ENCODE data around the gene NPAS3. TPM values are rescaled to one million over a fixed set of nuclear protein-coding genes. Genes with fewer than 3 reads are reported as not detected.

NPAS3 gene
- total RNA-seq, 1 donor from 2014 or later, result 8.4 TPM

DNA sequence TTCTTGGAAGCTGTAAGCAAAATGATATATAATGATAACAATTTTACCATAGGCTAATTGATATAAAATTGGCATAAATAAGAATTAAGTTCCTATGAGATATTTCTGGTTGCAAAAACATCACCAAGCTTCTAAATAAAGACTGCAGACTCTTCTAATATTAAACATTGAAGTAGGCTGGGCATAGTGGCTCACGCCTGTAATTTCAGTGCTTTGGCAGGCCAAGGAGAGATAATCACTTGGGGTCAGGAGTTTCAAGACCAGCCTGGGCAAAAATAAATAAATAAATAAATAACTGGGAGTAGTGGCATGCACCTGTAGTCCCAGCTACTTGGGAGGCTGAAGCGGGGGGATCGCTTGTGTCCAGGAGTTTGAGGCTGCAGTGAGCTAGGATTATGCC lies 71.8 kb downstream of the NPAS3 start:
- no peak for DNase-seq (ENCODE audit: low spot score)

DNA sequence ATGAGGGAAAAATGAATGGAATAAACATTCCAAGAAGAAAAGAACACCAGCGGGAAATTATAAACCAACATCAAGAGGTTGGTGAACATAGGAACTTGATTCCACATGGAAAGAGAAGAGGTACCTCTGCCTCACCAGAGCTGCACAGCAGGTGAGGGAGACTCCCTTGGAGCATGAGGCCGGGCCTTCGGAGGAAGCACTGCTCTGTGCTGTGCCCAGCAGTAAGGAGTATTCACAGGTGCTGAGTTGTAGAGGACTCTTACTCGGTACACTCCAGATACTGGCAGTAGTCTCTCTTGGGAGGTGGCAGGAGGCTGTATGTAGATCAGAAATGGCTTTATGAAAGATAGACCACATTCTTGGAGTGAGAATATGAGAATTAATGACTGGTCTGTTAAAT lies 76.0 kb downstream of the NPAS3 start:
- no peak for DNase-seq (ENCODE audit: low spot score)

DNA sequence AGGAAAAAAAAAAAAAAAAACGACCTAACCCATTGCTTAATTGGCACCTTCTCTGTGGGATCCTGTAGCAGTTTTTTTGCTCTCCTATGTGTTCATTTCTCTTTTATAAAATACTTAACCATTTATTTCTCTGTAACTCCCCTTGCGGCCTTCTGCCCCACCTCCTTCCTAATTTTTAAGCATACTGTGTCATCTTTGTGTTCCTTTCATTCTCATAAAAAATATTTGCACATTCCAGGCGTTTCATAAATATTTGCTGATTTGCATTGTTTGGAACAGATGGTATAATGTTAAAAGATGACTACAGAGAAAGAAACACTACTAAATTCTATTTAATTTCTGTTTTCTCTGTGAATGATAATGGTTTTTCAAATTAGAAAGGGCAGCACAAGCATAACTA lies 77.9 kb downstream of the NPAS3 start:
- DNase-seq (ENCODE audit: low spot score), result no peak

DNA sequence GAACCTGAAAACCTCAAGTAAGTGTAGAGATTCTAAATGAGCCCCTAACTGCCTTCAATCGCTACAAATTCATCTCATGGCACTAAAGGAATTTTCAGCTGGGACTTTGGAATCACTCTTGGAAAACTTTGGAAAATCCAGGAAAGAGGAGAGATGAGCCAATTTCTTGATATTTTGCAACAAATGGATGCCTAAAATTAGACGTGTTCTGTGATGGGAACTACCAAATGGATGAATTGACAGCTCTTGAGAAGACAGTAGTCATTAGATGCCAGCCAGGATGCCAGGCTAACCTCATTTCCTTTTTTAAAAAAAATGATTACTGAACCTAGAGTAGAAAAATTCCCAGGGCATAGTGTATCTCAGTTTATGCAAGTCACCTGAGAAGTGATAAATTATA lies 78.3 kb downstream of the NPAS3 start:
- no peak for DNase-seq (ENCODE audit: low spot score)

DNA sequence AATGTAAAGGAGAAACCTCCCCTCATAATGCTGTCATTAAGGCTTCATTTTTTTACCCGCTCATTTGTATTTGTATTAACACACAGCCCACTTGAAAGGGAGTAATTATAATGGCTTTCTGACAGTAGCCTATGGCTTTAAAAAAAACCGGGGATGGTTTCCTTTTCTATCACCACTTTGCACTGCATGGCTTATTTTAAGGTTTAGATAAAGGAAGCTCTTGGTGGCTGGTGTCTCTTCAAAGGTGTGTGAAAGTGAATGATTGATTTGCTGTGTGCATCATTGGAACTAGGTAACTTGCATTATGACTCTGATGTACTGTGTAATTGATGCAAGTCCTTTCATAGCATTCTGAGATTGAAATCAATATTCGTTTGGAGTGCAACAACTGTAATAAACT lies 80.7 kb downstream of the NPAS3 start:
- no peak for DNase-seq (ENCODE audit: low spot score)

DNA sequence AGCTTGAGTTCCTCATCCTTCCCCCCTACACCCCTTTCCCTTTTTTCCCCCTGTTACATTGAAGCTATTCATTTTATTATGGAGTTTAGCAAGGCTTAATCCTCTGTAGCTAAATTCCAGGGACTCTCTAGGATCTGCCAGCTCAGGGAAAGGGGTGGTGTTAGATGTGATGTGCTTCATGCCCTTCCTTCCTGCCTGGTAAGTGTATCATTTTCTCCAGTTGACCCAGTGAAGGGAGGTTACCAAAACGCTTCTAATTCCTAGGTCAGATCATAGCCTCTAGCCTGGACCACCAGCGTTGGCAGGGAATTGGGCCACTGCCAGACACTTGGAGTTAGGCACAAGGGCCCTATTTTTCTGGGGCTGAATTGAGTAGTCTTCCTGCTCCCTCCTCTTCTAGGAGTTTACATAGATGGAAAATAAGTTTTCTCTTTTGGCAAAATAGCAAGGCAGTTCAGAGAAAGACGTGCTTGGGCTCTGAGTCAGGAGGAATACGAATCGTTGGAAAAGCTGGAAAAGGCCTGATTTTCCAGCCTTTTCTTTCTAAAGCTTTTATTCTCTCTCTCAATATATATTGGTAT lies 88.3 kb downstream of the NPAS3 start:
- DNase-seq (ENCODE audit: low spot score), result peak; percentile 5

DNA sequence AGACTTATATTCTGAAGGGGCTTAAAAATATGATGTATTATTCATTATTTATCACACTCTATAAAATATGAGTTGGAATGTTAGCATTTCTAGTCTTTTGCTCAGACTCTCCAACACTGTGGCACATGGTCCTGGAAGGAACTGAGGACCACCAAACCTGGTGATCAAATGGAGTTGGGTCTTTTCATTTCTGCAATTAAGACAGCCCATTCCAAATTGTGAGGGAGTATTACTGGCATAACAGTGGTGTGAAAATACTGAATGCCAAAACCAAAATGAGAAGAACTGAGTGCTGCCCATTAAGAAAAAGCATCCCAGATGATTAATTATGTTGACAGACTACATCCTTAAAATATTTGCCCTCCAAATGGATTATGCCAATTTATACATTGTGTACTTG lies 90.8 kb downstream of the NPAS3 start:
- no peak for DNase-seq (ENCODE audit: low spot score)

DNA sequence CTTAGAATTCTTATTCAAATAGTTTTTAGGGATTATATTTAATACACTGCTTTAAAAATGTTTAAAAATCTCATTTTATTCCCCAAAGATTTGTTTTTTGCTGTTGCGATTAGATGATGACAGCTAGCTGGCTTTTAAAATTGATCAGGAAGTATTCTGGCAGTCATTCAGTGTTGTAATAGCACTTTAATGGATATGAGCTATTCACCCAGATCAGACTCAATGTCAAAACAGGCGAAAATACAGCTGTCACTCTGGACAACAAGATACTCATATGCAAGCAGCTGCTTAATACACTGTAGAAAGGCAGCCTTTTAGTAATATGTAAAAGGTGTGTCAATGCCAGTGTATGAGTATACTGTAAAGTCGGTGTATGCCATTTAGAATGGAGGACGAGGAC lies 91.7 kb downstream of the NPAS3 start:
- DNase-seq (ENCODE audit: low spot score), result no peak

DNA sequence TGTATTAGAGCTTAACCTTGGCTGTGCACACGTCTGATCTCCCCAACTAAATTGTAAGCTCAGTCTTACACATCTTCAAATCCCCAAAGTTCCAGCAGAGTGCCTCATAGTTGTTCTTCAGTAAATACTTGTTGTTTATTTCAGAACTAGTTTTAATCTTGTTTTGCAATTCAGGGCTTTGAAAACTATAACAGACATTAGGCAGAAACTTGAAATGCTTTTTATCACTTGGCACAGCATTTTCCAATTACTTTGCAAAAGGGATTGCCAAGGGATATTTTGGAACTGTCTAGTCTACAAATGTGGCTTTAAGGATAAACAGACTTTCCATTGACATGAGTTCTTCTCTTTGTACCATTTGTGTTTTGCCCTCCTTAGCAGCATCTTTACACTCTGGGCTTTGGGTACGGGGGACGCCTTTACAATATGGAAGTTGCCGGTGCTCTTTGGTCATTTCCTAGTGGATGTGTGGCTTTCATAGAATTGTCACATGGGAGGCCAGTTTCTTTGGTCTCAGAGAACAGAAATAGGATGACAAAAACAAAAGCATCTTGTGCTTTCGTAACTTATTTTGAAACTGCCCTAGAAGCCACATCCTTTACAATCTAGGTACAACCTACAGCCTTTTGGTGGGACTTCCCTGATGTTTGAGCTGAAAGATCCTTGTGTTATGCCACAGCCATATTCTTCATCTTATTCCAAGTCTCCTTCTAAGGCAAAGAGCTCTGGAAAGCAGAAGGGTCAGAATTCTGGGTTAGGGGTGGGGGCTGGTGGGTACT lies 96.9 kb downstream of the NPAS3 start:
- DNase-seq (ENCODE audit: low spot score), result no peak

DNA sequence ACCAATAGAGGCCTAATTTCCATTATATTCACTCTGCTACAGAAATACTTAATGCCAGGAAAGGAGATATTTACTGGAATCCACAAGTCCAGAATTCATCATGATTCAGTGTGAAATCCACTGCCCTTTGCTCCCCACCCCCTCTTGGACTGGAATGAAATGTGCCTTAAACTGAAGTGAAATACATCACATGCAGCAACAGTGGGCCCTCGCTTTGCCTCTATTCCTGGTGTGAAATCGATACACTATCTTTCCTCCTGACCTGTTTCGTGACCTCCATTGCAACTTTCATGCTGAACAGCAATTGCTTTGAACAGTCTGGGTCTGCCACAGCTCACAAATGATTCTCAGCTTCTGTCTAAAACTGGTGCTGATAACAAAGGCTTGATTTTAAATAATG lies 100.6 kb downstream of the NPAS3 start:
- no peak for DNase-seq (ENCODE audit: low spot score)

DNA sequence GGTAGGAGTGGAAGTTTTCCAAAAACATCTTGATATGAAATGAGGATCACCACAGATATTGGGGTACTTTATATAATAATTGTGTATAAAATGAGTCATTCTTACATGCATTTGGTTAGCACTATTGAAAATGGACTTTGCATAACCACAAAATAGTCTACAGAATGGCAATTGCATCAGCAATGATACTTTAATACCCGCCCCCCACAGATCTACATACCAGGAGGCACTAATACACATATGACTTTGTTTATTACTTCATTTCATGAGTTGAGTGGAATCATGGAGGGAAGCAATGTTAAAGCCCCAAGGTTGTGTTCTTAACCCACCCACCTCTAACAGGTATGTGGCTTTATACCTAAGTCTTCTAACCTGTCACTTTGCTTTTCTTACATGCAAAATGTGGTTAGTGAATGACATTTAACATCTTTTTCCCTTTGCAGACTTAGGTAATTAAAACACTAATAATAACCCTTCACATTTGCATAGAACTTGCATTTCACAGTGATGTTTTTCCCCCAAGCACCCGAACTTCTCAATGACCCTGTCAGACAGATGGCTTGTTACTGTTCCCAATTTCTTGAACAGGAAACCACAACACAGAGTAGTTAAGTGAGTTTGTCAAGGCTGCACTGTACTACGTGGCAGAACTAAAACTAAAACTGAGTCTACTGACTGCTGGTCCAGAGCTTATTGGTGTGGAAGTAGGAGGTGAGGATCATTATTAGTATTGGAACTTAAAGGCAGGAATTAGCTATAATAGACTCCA lies 101.9 kb downstream of the NPAS3 start:
- no peak for DNase-seq (ENCODE audit: low spot score)

DNA sequence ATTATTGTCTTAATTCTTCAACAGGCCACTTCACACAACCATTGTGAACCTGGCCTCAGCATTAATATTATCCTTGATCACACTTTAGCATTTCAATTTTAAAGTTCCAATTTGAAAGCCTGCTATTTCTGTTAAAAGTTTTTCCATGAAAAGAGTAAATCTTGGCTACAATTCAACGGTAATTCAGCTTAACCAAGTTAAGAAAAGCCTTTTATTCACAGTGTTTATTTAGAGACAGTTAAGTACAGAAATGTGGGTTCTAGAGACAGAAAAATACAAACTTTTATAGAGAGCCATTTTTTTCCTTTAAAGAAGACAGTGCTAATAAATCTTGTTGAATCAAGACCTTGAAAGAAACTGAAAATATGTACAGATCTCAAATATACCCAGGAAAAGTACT lies 103.9 kb downstream of the NPAS3 start:
- no peak for DNase-seq (ENCODE audit: low spot score)

DNA sequence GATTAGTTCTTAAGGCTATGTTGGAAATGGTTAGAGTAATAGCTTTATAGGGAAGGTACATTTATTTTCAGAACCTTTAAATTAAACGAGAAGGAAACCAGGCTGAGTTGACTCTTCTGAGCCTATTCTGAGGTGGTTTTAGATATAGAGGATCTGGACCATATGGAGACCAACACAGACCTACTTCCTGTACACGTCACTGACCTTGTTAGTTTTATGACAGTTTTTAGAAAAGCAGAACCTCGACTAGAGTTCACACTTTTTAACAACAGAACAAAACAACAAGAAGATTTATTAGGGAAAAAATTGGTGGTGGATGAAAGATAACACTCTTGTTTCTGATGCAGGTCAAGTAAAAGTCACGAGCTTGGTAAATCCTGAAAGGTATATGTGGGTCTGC lies 107.1 kb downstream of the NPAS3 start:
- DNase-seq (ENCODE audit: low spot score), result no peak

DNA sequence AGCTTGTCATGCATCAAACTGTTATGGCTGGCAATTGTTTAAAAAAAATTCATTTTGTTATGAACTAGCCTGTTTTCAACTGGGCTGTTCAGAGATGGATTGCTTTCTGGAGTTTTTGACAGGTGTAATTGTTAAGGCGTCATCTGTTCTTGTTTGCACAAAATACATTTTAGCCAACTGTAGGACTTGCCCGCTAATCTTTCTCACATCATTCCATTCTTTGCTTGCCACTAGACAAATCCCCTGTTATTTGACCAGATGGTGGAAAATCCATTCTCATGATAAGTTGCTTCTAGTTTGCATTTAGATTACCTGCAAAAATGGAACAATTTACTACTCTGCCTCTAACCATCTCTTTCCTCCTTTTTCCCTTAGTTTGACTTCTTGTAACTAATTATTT lies 114.3 kb downstream of the NPAS3 start:
- no peak for DNase-seq (ENCODE audit: low spot score)

DNA sequence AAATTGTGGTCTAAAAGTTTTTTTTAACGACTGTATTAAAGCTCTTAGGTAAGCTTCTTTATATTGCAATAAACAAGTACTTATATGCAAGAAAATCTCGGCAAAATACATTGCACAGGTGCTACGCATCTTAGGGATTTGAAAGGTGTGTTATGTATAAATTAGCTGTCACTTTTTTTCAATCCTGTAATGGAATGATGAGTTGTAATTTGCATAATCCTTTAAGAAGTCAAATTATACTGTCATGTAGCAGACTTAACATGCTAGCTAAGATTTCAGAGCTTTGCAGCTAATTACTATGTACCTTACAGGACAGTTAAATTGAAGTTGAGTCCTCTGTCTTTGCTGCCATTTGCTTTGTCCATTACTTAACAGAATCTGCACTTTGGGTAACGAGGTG lies 117.5 kb downstream of the NPAS3 start:
- no peak for DNase-seq (ENCODE audit: low spot score)

DNA sequence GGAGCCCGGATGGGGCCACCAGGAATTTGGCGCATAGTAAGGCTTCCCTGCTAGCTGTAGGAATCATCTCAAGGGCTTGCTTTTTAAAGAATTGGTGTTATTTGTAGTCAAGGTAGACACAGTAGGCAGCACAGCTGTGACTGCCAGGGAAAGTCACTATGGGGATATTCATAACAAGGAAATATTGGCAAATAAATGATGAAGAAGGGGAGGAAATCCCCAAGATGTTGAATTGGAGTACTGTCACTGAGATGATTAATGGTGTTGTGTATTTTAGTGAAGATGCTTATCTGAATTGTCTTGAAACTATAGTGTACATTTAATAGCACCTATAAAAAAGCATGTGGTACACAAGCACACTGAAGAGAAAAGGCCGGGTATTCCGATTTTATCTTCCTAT lies 118.9 kb downstream of the NPAS3 start:
- no peak for DNase-seq (ENCODE audit: low spot score)

DNA sequence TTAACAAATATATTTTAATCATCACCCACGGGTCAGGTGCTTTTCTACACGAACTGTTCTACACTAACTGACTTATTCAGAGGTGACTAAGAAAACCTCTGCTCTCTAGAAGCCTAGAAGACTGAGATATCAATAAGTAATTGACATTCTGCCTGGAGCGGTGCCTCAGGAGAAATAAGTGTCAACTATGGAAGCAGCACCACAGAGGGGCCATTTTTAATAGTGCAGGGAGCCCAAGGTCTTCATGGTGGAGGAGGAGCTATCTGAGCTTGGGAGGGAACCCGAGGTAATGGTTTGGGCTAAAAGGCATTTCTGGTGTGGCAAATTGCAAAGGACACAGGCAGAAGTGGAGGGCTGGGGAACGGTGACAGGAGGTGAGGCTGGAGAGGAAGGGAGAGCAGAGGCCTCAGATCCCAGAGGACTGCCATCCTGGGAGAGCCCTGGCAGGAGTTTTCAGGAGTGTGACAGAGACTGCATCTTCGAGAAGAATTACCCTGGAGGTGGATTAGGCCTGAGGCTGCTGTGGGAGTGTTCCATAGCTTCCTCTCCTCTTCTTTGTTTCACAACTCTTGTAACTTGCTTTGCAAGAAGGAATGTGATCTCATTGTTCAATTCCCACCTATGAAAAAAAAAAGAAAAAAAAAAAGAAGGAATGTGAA lies 123.1 kb downstream of the NPAS3 start:
- no peak for DNase-seq (ENCODE audit: low spot score)

DNA sequence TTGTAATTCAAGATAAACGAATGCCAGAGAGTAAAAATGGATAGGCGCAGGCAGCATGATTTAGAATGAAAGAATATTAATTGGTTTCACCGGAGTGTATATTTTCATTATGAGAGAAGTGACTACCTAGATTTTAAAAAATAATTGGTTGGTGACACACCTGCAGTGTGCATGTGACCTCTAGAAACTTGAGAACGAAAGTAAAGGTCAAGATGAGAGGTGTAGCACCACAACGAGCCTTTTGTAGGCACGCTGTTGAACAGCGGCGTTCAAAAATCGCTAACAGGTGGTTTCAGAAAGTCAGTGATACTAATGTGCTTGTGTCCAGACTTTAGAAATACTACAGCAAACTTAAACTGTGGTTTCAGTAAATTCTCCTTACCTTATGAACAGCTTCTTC lies 123.8 kb downstream of the NPAS3 start:
- no peak for DNase-seq (ENCODE audit: low spot score)

DNA sequence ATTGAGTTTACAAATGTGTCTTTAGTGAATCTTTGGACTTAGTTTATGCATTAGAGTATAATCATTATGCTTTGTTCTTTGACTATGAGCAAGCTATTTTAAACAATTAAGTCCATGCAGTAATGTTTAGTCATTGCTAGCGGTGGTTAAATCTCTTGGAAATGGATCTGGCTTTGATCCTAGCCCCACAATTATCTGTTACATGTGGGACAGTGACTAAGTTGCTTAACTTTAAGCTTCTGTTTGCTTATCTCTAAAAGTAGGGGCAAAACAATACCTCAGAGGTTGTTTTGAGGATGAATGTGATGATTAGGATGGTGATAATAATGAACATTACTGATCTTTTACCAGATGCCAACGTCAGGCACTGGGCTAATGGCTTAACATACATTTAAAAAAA lies 124.2 kb downstream of the NPAS3 start:
- peak; percentile 5 for DNase-seq (ENCODE audit: low spot score)

DNA sequence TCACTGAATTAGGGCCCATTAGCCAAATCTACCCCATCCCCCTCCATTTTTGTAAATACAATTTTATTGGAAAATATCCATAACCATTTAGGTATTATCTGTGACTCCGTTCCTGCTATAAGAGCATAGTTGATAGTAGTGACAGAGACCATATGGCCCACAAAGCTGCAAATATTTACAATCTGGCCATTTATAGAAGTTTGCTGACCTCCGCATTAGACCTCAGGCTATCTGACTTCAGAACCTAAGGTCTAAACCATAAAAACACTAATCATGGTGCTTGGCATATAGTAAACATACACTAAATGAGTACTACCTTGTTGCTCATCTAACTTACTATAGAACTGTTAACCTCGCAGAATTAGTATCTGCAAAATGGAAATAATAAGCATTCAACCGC lies 124.8 kb downstream of the NPAS3 start:
- DNase-seq (ENCODE audit: low spot score), result peak; percentile 9

DNA sequence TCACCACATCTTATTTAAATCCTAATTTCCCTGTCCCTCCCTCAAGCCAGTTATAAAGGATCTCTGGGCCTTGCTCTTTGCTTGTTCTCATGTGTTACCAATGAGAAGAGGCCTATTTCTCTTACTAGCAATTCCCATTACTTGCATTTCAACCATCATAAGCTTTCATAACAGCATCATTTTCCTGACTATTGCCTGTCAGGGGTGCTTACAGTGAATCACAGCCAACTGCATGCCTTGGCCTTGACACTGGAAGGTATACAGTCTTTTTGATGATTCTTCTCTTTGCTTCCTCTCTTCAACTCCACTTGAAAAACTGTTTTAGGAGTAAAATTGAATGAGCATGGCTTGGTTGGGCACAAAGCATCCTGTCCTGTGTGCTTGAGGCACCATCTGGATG lies 127.0 kb downstream of the NPAS3 start:
- no peak for DNase-seq (ENCODE audit: low spot score)

DNA sequence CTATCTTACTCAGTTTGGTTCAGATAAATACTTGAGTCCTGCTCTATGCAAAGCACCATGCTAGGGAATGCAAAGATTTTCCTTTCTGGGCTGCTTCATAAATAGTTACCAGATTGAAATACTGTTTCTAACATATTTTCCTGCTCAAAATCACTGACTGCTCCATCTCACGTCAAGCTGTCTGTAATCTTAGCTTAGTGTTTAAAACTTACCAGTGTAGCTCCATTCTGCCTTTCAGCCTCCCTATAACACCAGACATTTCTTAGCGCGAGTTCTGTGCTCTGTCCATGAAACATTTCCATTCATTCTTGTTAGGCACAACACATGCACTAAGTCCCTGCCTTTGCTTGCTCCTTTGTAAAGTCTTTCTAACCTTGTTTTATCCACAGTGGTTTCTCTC lies 129.4 kb downstream of the NPAS3 start:
- DNase-seq (ENCODE audit: low spot score), result peak; percentile 67

Data from umbilical cord (tissue), 2 donors.